A549 treated with AZD2906 at 1 μM for 4 hours (cell line): Measurements from ENCODE around the gene MKRN2. TPM values are rescaled to one million over a fixed set of nuclear protein-coding genes. Genes with fewer than 3 reads are reported as not detected.

Experiments used
- total RNA-seq: library from RNA; stranded (reverse); fragments of 200-300 nt; extraction: Qiagen RNA extraction; gene quantifications from 5 replicates; pipeline ENCODE4 v1.2.3, GENCODE V29; 2022

The MKRN2 gene, protein sequence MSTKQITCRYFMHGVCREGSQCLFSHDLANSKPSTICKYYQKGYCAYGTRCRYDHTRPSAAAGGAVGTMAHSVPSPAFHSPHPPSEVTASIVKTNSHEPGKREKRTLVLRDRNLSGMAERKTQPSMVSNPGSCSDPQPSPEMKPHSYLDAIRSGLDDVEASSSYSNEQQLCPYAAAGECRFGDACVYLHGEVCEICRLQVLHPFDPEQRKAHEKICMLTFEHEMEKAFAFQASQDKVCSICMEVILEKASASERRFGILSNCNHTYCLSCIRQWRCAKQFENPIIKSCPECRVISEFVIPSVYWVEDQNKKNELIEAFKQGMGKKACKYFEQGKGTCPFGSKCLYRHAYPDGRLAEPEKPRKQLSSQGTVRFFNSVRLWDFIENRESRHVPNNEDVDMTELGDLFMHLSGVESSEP
- total RNA-seq: 25.6 to 28.3 TPM (median 27.2 TPM) in 5 replicates

DNA sequence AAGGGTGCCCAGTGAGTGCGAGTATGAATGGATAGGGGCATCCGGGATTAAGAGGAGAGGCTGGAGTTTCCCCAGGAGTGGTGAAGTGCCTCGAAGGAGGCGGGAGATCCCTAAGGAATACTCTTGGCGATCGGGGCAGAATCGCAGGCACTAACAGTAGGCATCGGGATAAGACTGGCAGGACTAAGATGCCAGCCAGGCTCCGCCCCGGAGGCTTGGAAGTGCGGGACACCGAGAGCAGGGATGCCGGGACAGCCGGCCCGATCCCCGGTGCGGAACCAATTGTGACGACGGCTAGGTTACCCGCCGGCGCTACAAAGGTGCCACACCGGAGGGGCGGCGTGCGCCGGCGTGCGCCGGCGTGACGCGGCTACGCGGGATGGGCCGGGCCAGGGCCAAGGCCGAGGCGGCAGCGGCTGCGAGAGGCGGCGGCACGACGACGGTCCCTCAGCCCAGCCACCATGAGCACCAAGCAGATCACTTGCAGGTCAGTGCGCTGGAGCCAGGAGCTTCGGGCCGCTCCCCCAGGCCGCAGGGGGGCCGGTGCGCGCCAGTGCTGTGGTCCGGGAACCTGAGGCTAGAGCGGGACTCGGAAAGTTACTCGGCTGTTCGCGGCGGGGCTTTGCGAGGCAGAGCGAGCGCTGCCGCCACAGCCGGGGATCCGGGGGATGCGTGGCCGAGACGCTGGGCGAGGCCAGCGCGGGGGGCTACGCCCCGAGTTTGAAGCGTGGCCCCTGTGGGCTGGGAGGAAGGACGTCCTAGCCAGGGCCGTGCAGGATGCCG lies at the start of gene MKRN2:
TSS of gene MKRN2 (plus strand) at position 398 of the 783 bp plus-strand sequence. CDS start at position 462, 64 bp downstream.

GRCh38 chr3:12545473-12545791 lies 11.5 kb upstream of the MKRN2 start, which contains the start of gene MKRN2OS:
Gene MKRN2OS, minus strand, starts transcription at chr3:12545499. Its CDS starts 35 bp downstream, at chr3:12545464.

Other genes with a start within 250 kb of the MKRN2 start
- 15.3 to 18.3 TPM (median 17.0 TPM) in 5 replicates for gene TSEN2, start 72.6 kb upstream of the MKRN2 start, total RNA-seq
- gene MKRN2OS, start 11.6 kb upstream of the MKRN2 start, total RNA-seq: not detected in 5 replicates
- gene RAF1, start 107.0 kb downstream of the MKRN2 start, total RNA-seq: 64.1 to 69.4 TPM (median 66.0 TPM) in 5 replicates
- 0.26 to 0.47 TPM (median 0.30 TPM) in 5 replicates for gene TMEM40, start 202.2 kb downstream of the MKRN2 start, total RNA-seq
- 0.26 to 0.37 TPM (median 0.33 TPM) in 5 replicates for gene CAND2, start 239.6 kb downstream of the MKRN2 start, total RNA-seq